Measurements from ENCODE around the gene DDO.

DNA sequence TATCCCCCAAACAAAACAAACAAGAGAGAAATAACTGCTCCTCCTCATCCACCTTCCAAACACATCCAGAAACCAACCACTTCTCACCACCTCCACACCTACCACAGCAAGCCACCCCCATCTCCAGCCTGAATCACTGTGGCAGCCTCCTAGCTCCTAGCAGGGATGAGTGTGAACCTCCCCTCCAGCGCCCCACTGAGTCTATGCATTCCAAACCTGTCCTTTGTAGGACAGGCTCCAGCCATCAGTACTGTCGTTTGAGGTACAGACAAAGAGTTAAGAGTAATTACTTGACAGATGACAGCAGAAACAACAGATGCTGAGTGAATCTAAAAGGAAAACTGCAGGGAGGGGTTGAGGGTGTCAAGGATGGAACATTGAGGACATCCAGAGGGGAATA, 59.6 kb downstream of the DDO start:
- TF ChIP-seq EP300 (IDR thresholded peaks at IDR 0.05) = no peak
- no peak for TF ChIP-seq CTCF (IDR thresholded peaks at IDR 0.05)
- TF ChIP-seq POLR2A (IDR thresholded peaks at IDR 0.05) = no peak

Data from gastroesophageal sphincter (tissue), 3 donors.